ENCODE measurements around the gene ITPR1.

ITPR1 gene

GRCh38 chr3:4533489-4534443 is 40.6 kb downstream of the ITPR1 start:
- peak; percentile 3 for DNase-seq

- no peak for DNase-seq
Measured at GRCh38 chr3:4534906-4535305, 41.8 kb downstream of the ITPR1 start.

GRCh38 chr3:4536260-4536659 is 43.1 kb downstream of the ITPR1 start:
- DNase-seq, result no peak

- no peak for DNase-seq
Measured at GRCh38 chr3:4540267-4540666, 47.1 kb downstream of the ITPR1 start.

- DNase-seq, result no peak
Measured at GRCh38 chr3:4543110-4543509, 50.0 kb downstream of the ITPR1 start.

- no peak for DNase-seq
Measured at GRCh38 chr3:4546346-4547178, 53.4 kb downstream of the ITPR1 start.

GRCh38 chr3:4547799-4548198 is 54.7 kb downstream of the ITPR1 start:
- DNase-seq, result no peak

- DNase-seq, result no peak
Measured at GRCh38 chr3:4548356-4548755, 55.2 kb downstream of the ITPR1 start.

- no peak for DNase-seq
Measured at GRCh38 chr3:4548780-4549179, 55.6 kb downstream of the ITPR1 start.

GRCh38 chr3:4549896-4550295 is 56.7 kb downstream of the ITPR1 start:
- DNase-seq, result no peak

- no peak for DNase-seq
Measured at GRCh38 chr3:4551051-4551711, 58.0 kb downstream of the ITPR1 start.

GRCh38 chr3:4551794-4552442 is 58.8 kb downstream of the ITPR1 start:
- DNase-seq, result no peak

- DNase-seq, result no peak
Measured at GRCh38 chr3:4552811-4553210, 59.7 kb downstream of the ITPR1 start.

- no peak for DNase-seq
Measured at GRCh38 chr3:4561661-4562060, 68.5 kb downstream of the ITPR1 start.

GRCh38 chr3:4562595-4562994 is 69.4 kb downstream of the ITPR1 start:
- no peak for DNase-seq

GRCh38 chr3:4564270-4564669 is 71.1 kb downstream of the ITPR1 start:
- no peak for DNase-seq

- no peak for DNase-seq
Measured at GRCh38 chr3:4564928-4565586, 71.9 kb downstream of the ITPR1 start.

- no peak for DNase-seq
Measured at GRCh38 chr3:4565809-4566501, 72.8 kb downstream of the ITPR1 start.

GRCh38 chr3:4568841-4569240 is 75.7 kb downstream of the ITPR1 start:
- no peak for DNase-seq

GRCh38 chr3:4570840-4571621 is 77.9 kb downstream of the ITPR1 start:
- no peak for DNase-seq

All from fibroblast of skin of scalp (primary cell).